Bronchial epithelial cell (primary cell): ENCODE measurements around the gene CREBRF. TPM values are rescaled to one million over a fixed set of nuclear protein-coding genes. Genes with fewer than 3 reads are reported as not detected.
A peak's percentile ranks its signal among the peaks of the same experiment; 100 is the strongest.

Experiments used
- DNase-seq: peaks from one replicate; pipeline ENCODE4 v3.0.0-alpha.2; 2010; ENCODE audit warnings: low read depth
- FAIRE-seq: peaks from 2 replicates; lab custom pipeline; 2011; peaks lifted over from hg19 to GRCh38; lab: Jason Lieb, UNC
- H3K27me3 ChIP-seq: 2 replicates; pipeline ENCODE4 v1.5.1; 2011; ENCODE audit warnings: low read length; ENCODE audit not compliant: control insufficient read depth, insufficient read depth
- H3K36me3 ChIP-seq: 2 replicates; pipeline ENCODE4 v1.5.1; 2011; ENCODE audit warnings: low read length; ENCODE audit not compliant: control insufficient read depth, insufficient read depth
- H3K4me3 ChIP-seq: 2 replicates; pipeline ENCODE4 v1.5.1; 2011; ENCODE audit warnings: mild to moderate bottlenecking, low read depth, low read length, control low read depth
- CTCF ChIP-seq: IDR thresholded peaks from 2 replicates; pipeline ENCODE4 v1.5.1; 2011; ENCODE audit warnings: mild to moderate bottlenecking, moderate library complexity, low read length, control low read depth, inconsistent platforms; ENCODE audit not compliant: insufficient read depth, severe bottlenecking
- total RNA-seq: library from RNA; depleted of rRNA; stranded (reverse); fragments of >200 nt; gene quantifications from 2 replicates; pipeline ENCODE4 v1.2.1, GENCODE V29; 2014

Gene CREBRF
- 6.3 and 9.5 TPM in 2 replicates for total RNA-seq

GRCh38 chr5:173055983-173056782, at the start of gene CREBRF:
Gene CREBRF (plus strand): TSS chr5:173056352. CDS start chr5:173080776, 24,424 bp downstream.
- Histone ChIP-seq H3K4me3 (peak within 1 kb of the TSS; percentile 85), H3K36me3 (no peaks in the 10 kb centered on the region), H3K27me3 (no peaks in the 10 kb centered on the region)
- FAIRE-seq (no peak), DNase-seq (peak; percentile 83)
- no peak for TF ChIP-seq CTCF

GRCh38 chr5:173010021-173010420, 46.1 kb upstream of the CREBRF start:
- Histone ChIP-seq H3K4me3 (no peak overlapping the region), H3K36me3 (no peaks in the 10 kb centered on the region), H3K27me3 (no peaks in the 10 kb centered on the region)
- TF ChIP-seq CTCF, result no peak
- DNase-seq (peak; percentile 21), FAIRE-seq (no peak)

- DNase-seq (peak; percentile 17), FAIRE-seq (no peak)
- Histone ChIP-seq H3K36me3 (no peaks in the 10 kb centered on the region), H3K4me3 (no peak overlapping the region), H3K27me3 (no peaks in the 10 kb centered on the region)
- peak; percentile 30 for TF ChIP-seq CTCF
Observed at GRCh38 chr5:173010547-173011464, 45.3 kb upstream of the CREBRF start.

- no peak overlapping the region for H3K4me3 ChIP-seq
- no peaks in the 10 kb centered on the region for H3K36me3 ChIP-seq
- DNase-seq, result peak; percentile 23
- TF ChIP-seq CTCF, result no peak
- FAIRE-seq, result no peak
- no peaks in the 10 kb centered on the region for H3K27me3 ChIP-seq
Observed at GRCh38 chr5:173011566-173011965, 44.6 kb upstream of the CREBRF start.

- Histone ChIP-seq H3K4me3 (no peak overlapping the region), H3K36me3 (no peaks in the 10 kb centered on the region), H3K27me3 (no peaks in the 10 kb centered on the region)
- DNase-seq, result no peak
- no peak for TF ChIP-seq CTCF
- FAIRE-seq, result no peak
Observed at GRCh38 chr5:173012882-173013281, 43.3 kb upstream of the CREBRF start.
